ENCODE data around the gene ACTL8.
"Not testable (repeated sequence)": the region's sequence is repeated elsewhere in the genome, so short reads cannot be mapped to it uniquely, and the experiment has no call there.

ACTL8 gene

GRCh38 chr1:17743925-17744324 lies 11.2 kb upstream of the ACTL8 start:
- Histone ChIP-seq H3K4me2 (ENCODE audit: low read length, poor library complexity, severe bottlenecking) (no peak overlapping the region), H2AK5ac (ENCODE audit: low read length, severe bottlenecking) (no peak overlapping the region), H2BK15ac (ENCODE audit: low read depth, poor library complexity, severe bottlenecking) (no peak overlapping the region), H2BK5ac (ENCODE audit: low read depth, low read length, poor library complexity, severe bottlenecking) (no peak overlapping the region), H3K27ac (ENCODE audit: low read length, poor library complexity, severe bottlenecking) (no peak overlapping the region), H3K36me3 (ENCODE audit: control insufficient read depth in 1 of 2, insufficient read depth in 2 of 2, low read depth in 1 of 2, low read length in 2 of 2) (no peaks in the 10 kb centered on the region), H3K18ac (ENCODE audit: low read depth in 1 of 2, low read length in 2 of 2) (no peak overlapping the region), H4K91ac (ENCODE audit: low read length) (no peak overlapping the region), H2BK12ac (ENCODE audit: low read length in 2 of 2) (no peak overlapping the region), H3K4ac (ENCODE audit: low read depth in 1 of 2, low read length in 2 of 2) (no peak overlapping the region), H2AFZ (ENCODE audit: low read depth, low read length) (no peak overlapping the region), H2BK120ac (ENCODE audit: low read depth, low read length) (no peak overlapping the region), H4K8ac (ENCODE audit: low read length) (no peak overlapping the region), H3K9me3 (ENCODE audit: control insufficient read depth, low read length) (no peaks in the 10 kb centered on the region), H3K4me1 (ENCODE audit: control insufficient read depth, insufficient read depth, low read depth, low read length) (no peaks in the 10 kb centered on the region), H3K23ac (ENCODE audit: low read length in 2 of 2) (no peak overlapping the region), H3K79me1 (replicated peaks; ENCODE audit: low read length, poor library complexity, severe bottlenecking) (no peaks in the 10 kb centered on the region), H3K27me3 (ENCODE audit: control insufficient read depth in 1 of 2, insufficient read depth in 1 of 2, low read length in 2 of 2) (peaks cover 4 to 11% of the 10 kb centered on the region in 2 experiments), H3K14ac (ENCODE audit: low read length in 2 of 2) (no peak overlapping the region), H3K9ac (ENCODE audit: low read length) (no peak overlapping the region), H3K4me3 (ENCODE audit: insufficient read depth in 1 of 2, low read depth in 1 of 2, low read length in 2 of 2) (no peak overlapping the region)
- 90% methylated on average over 3 of the region's 3 CpGs for WGBS
- no peak for DNase-seq

GRCh38 chr1:17744666-17745478 lies 10.3 kb upstream of the ACTL8 start:
- Histone ChIP-seq H3K4me1 (ENCODE audit: control insufficient read depth, insufficient read depth, low read depth, low read length) (no peaks in the 10 kb centered on the region), H2AFZ (ENCODE audit: low read depth, low read length) (no peak overlapping the region)

GRCh38 chr1:17745479-17745955 lies 9.6 kb upstream of the ACTL8 start:
- Histone ChIP-seq H3K18ac (ENCODE audit: low read depth in 1 of 2, low read length in 2 of 2) (no peak overlapping the region), H3K27ac (ENCODE audit: low read length, poor library complexity, severe bottlenecking) (no peak overlapping the region), H2BK120ac (ENCODE audit: low read depth, low read length) (no peak overlapping the region), H2BK12ac (ENCODE audit: low read length in 2 of 2) (no peak overlapping the region), H3K4me3 (ENCODE audit: insufficient read depth in 1 of 2, low read depth in 1 of 2, low read length in 2 of 2) (no peak overlapping the region), H2BK5ac (ENCODE audit: low read depth, low read length, poor library complexity, severe bottlenecking) (no peak overlapping the region), H2AK5ac (ENCODE audit: low read length, severe bottlenecking) (no peak overlapping the region), H3K27me3 (ENCODE audit: control insufficient read depth in 1 of 2, insufficient read depth in 1 of 2, low read length in 2 of 2) (peaks cover 0 to 11% of the 10 kb centered on the region in 2 experiments), H3K4ac (ENCODE audit: low read depth in 1 of 2, low read length in 2 of 2) (no peak overlapping the region), H4K91ac (ENCODE audit: low read length) (no peak overlapping the region), H4K8ac (ENCODE audit: low read length) (no peak overlapping the region), H2BK15ac (ENCODE audit: low read depth, poor library complexity, severe bottlenecking) (no peak overlapping the region), H2AFZ (ENCODE audit: low read depth, low read length) (no peak overlapping the region), H3K79me1 (replicated peaks; ENCODE audit: low read length, poor library complexity, severe bottlenecking) (no peaks in the 10 kb centered on the region), H3K9ac (ENCODE audit: low read length) (no peak overlapping the region), H3K36me3 (ENCODE audit: control insufficient read depth in 1 of 2, insufficient read depth in 2 of 2, low read depth in 1 of 2, low read length in 2 of 2) (no peaks in the 10 kb centered on the region), H3K23ac (ENCODE audit: low read length in 2 of 2) (no peak overlapping the region), H3K4me2 (ENCODE audit: low read length, poor library complexity, severe bottlenecking) (no peak overlapping the region), H3K14ac (ENCODE audit: low read length in 2 of 2) (no peak overlapping the region), H3K9me3 (ENCODE audit: control insufficient read depth, low read length) (no peaks in the 10 kb centered on the region), H3K4me1 (ENCODE audit: control insufficient read depth, insufficient read depth, low read depth, low read length) (no peaks in the 10 kb centered on the region)
- 69% methylated on average over 1 of the region's 3 CpGs for WGBS
- DNase-seq = no peak

More at GRCh38 chr1:17744666-17745478, 10.3 kb upstream of the ACTL8 start:
- Histone ChIP-seq H2BK15ac (ENCODE audit: low read depth, poor library complexity, severe bottlenecking) (no peak overlapping the region), H3K4me3 (ENCODE audit: insufficient read depth in 1 of 2, low read depth in 1 of 2, low read length in 2 of 2) (no peak overlapping the region), H2BK5ac (ENCODE audit: low read depth, low read length, poor library complexity, severe bottlenecking) (no peak overlapping the region), H3K9ac (ENCODE audit: low read length) (no peak overlapping the region), H2BK12ac (ENCODE audit: low read length in 2 of 2) (no peak overlapping the region), H3K79me1 (replicated peaks; ENCODE audit: low read length, poor library complexity, severe bottlenecking) (no peaks in the 10 kb centered on the region), H4K91ac (ENCODE audit: low read length) (no peak overlapping the region), H2AK5ac (ENCODE audit: low read length, severe bottlenecking) (no peak overlapping the region), H3K4me2 (ENCODE audit: low read length, poor library complexity, severe bottlenecking) (no peak overlapping the region), H3K23ac (ENCODE audit: low read length in 2 of 2) (no peak overlapping the region), H3K9me3 (ENCODE audit: control insufficient read depth, low read length) (no peaks in the 10 kb centered on the region), H3K4ac (ENCODE audit: low read depth in 1 of 2, low read length in 2 of 2) (no peak overlapping the region), H3K27ac (ENCODE audit: low read length, poor library complexity, severe bottlenecking) (no peak overlapping the region), H3K27me3 (ENCODE audit: control insufficient read depth in 1 of 2, insufficient read depth in 1 of 2, low read length in 2 of 2) (peaks cover 2 to 11% of the 10 kb centered on the region in 2 experiments), H3K14ac (ENCODE audit: low read length in 2 of 2) (no peak overlapping the region), H3K18ac (ENCODE audit: low read depth in 1 of 2, low read length in 2 of 2) (no peak overlapping the region), H4K8ac (ENCODE audit: low read length) (no peak overlapping the region), H2BK120ac (ENCODE audit: low read depth, low read length) (no peak overlapping the region), H3K36me3 (ENCODE audit: control insufficient read depth in 1 of 2, insufficient read depth in 2 of 2, low read depth in 1 of 2, low read length in 2 of 2) (no peaks in the 10 kb centered on the region)
- DNase-seq = no peak
- 89% methylated on average over 11 of the region's 11 CpGs for WGBS

- H3K9ac ChIP-seq (ENCODE audit: low read length); H2AK5ac ChIP-seq (ENCODE audit: low read length, severe bottlenecking); H3K79me1 ChIP-seq (replicated peaks; ENCODE audit: low read length, poor library complexity, severe bottlenecking); H3K18ac ChIP-seq (ENCODE audit: low read depth in 1 of 2, low read length in 2 of 2); H3K9me3 ChIP-seq (ENCODE audit: control insufficient read depth, low read length); H3K4ac ChIP-seq (ENCODE audit: low read depth in 1 of 2, low read length in 2 of 2); H2AFZ ChIP-seq (ENCODE audit: low read depth, low read length); H3K14ac ChIP-seq (ENCODE audit: low read length in 2 of 2); H4K8ac ChIP-seq (ENCODE audit: low read length); H2BK15ac ChIP-seq (ENCODE audit: low read depth, poor library complexity, severe bottlenecking); H3K27me3 ChIP-seq (ENCODE audit: control insufficient read depth in 1 of 2, insufficient read depth in 1 of 2, low read length in 2 of 2); H3K4me1 ChIP-seq (ENCODE audit: control insufficient read depth, insufficient read depth, low read depth, low read length); H3K4me3 ChIP-seq (ENCODE audit: insufficient read depth in 1 of 2, low read depth in 1 of 2, low read length in 2 of 2); H3K27ac ChIP-seq (ENCODE audit: low read length, poor library complexity, severe bottlenecking); H2BK120ac ChIP-seq (ENCODE audit: low read depth, low read length); H3K4me2 ChIP-seq (ENCODE audit: low read length, poor library complexity, severe bottlenecking); H3K36me3 ChIP-seq (ENCODE audit: control insufficient read depth in 1 of 2, insufficient read depth in 2 of 2, low read depth in 1 of 2, low read length in 2 of 2); DNase-seq; H2BK12ac ChIP-seq (ENCODE audit: low read length in 2 of 2); H4K91ac ChIP-seq (ENCODE audit: low read length); H3K23ac ChIP-seq (ENCODE audit: low read length in 2 of 2); H2BK5ac ChIP-seq (ENCODE audit: low read depth, low read length, poor library complexity, severe bottlenecking): not testable (repeated sequence)
- 40% methylated on average over 1 of the region's 2 CpGs for WGBS
Observed at GRCh38 chr1:17746281-17746680, 8.9 kb upstream of the ACTL8 start.

Measured in mesenchymal stem cell (in vitro differentiated cells and primary cell).